ENCODE measurements around the gene EPHB3.

Gene EPHB3

DNA sequence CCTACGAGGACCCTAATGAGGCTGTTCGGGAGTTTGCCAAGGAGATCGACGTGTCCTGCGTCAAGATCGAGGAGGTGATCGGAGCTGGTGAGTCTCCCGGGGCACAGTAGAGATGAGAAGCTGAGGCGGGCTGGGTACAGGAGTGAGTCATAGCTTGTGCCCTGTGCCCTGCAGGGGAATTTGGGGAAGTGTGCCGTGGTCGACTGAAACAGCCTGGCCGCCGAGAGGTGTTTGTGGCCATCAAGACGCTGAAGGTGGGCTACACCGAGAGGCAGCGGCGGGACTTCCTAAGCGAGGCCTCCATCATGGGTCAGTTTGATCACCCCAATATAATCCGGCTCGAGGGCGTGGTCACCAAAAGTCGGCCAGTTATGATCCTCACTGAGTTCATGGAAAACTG is 17.9 kb downstream of the EPHB3 start:
- no peaks in the 10 kb centered on the region for H3K27me3 ChIP-seq (ENCODE audit: control insufficient read depth in 1 of 2, insufficient read depth in 2 of 2, low read length in 2 of 2)
- no peak overlapping the region for H3K9ac ChIP-seq (ENCODE audit: low read depth in 1 of 2, low read length in 2 of 2)
- H3K4me3 ChIP-seq (ENCODE audit: low read depth in 1 of 2, low read length in 2 of 2): no peak overlapping the region
- peaks cover 18 to 26% of the 10 kb centered on the region in 2 donors for H3K4me1 ChIP-seq (ENCODE audit: control insufficient read depth in 1 of 2, insufficient read depth in 2 of 2, low read length in 2 of 2)
- H3K27ac ChIP-seq (ENCODE audit: low read depth, low read length): no peak overlapping the region
- peaks cover 34 to 55% of the 10 kb centered on the region in 2 donors for H3K36me3 ChIP-seq (ENCODE audit: control insufficient read depth in 1 of 2, insufficient read depth in 2 of 2, low read length in 2 of 2)
- no peaks in the 10 kb centered on the region for H3K9me3 ChIP-seq (ENCODE audit: control insufficient read depth in 1 of 2, low read length in 2 of 2)

DNA sequence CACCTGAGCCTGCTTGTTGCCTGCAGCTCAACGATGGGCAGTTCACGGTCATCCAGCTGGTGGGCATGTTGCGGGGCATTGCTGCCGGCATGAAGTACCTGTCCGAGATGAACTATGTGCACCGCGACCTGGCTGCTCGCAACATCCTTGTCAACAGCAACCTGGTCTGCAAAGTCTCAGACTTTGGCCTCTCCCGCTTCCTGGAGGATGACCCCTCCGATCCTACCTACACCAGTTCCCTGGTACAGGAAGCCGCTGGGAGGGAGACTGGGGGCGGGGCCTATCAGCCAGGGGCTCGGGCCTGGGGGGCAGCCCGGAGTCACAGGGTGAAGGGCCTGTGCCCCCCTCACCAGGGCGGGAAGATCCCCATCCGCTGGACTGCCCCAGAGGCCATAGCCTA is 18.8 kb downstream of the EPHB3 start:
- Histone ChIP-seq H3K4me3 (ENCODE audit: low read depth in 1 of 2, low read length in 2 of 2) (no peak overlapping the region), H3K36me3 (ENCODE audit: control insufficient read depth in 1 of 2, insufficient read depth in 2 of 2, low read length in 2 of 2) (peaks cover 34 to 50% of the 10 kb centered on the region in 2 donors), H3K4me1 (ENCODE audit: control insufficient read depth in 1 of 2, insufficient read depth in 2 of 2, low read length in 2 of 2) (peaks cover 13 to 26% of the 10 kb centered on the region in 2 donors), H3K9me3 (ENCODE audit: control insufficient read depth in 1 of 2, low read length in 2 of 2) (no peaks in the 10 kb centered on the region), H3K27ac (ENCODE audit: low read depth, low read length) (no peak overlapping the region), H3K27me3 (ENCODE audit: control insufficient read depth in 1 of 2, insufficient read depth in 2 of 2, low read length in 2 of 2) (no peaks in the 10 kb centered on the region), H3K9ac (ENCODE audit: low read depth in 1 of 2, low read length in 2 of 2) (no peak overlapping the region)

- no peaks in the 10 kb centered on the region for H3K27me3 ChIP-seq (ENCODE audit: control insufficient read depth in 1 of 2, insufficient read depth in 2 of 2, low read length in 2 of 2)
- H3K4me3 ChIP-seq (ENCODE audit: low read depth in 1 of 2, low read length in 2 of 2): no peak overlapping the region
- peaks cover 13 to 26% of the 10 kb centered on the region in 2 donors for H3K4me1 ChIP-seq (ENCODE audit: control insufficient read depth in 1 of 2, insufficient read depth in 2 of 2, low read length in 2 of 2)
- H3K9ac ChIP-seq (ENCODE audit: low read depth in 1 of 2, low read length in 2 of 2): no peak overlapping the region
- no peak overlapping the region for H3K27ac ChIP-seq (ENCODE audit: low read depth, low read length)
- H3K36me3 ChIP-seq (ENCODE audit: control insufficient read depth in 1 of 2, insufficient read depth in 2 of 2, low read length in 2 of 2): peaks cover 26 to 43% of the 10 kb centered on the region in 2 donors
- no peaks in the 10 kb centered on the region for H3K9me3 ChIP-seq (ENCODE audit: control insufficient read depth in 1 of 2, low read length in 2 of 2)
These were observed 19.8 kb downstream of the EPHB3 start for GRCh38 chr3:184581331-184581855.

DNA sequence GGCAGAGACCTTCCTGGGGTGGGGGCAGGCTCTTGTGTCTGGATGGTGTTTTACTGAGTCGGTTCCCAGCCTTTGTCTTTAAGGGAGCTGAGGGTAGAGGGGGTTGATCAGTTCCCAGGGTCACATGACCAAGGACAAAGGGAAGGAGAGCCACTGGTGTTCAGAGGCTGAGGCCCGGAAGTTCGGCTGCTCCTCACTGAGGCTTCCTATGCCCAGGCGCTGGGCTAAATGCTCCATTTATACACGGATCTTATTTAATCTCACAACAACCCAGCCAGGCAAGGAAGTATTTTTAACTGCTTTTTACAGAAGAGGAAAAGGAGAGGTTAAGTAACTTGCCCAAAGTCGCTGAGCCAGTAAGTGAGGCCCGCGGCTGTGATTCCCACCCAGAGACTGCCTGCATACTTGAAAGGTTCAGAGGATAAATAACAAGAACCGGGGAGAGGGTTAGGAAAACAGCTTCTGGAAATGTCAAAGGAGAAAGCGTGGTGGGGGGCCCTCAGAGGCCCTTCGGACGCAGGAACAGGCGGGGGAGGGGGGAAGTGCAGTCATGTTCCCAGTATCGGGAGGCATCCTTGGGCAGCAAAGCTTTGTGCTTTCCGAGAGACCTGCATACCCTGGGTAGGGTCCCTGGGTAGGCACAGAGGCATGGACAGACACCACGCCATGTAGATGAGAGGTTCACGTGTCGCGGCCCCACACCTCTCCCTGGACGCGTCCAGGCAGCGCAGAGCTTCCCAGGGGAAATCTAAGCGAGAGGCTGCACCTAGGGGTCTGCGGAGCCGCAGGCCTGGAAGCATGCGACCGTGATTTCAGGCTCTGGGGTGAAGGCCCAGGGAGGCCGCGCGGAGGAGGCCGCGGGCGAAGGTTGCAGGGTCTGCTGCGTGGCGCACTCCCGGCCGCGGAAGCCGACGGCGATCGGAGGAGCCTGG is 21.3 kb downstream of the EPHB3 start:
- peaks cover 13 to 26% of the 10 kb centered on the region in 2 donors for H3K4me1 ChIP-seq (ENCODE audit: control insufficient read depth in 1 of 2, insufficient read depth in 2 of 2, low read length in 2 of 2)
- no peak overlapping the region for H3K9ac ChIP-seq (ENCODE audit: low read depth in 1 of 2, low read length in 2 of 2)
- peak overlapping the region; percentile 39 to 55 for H3K4me3 ChIP-seq (ENCODE audit: low read depth in 1 of 2, low read length in 2 of 2)
- no peaks in the 10 kb centered on the region for H3K9me3 ChIP-seq (ENCODE audit: control insufficient read depth in 1 of 2, low read length in 2 of 2)
- peak overlapping the region; percentile 8 for H3K27ac ChIP-seq (ENCODE audit: low read depth, low read length)
- H3K36me3 ChIP-seq (ENCODE audit: control insufficient read depth in 1 of 2, insufficient read depth in 2 of 2, low read length in 2 of 2): peaks cover 13 to 29% of the 10 kb centered on the region in 2 donors
- no peaks in the 10 kb centered on the region for H3K27me3 ChIP-seq (ENCODE audit: control insufficient read depth in 1 of 2, insufficient read depth in 2 of 2, low read length in 2 of 2)

DNA sequence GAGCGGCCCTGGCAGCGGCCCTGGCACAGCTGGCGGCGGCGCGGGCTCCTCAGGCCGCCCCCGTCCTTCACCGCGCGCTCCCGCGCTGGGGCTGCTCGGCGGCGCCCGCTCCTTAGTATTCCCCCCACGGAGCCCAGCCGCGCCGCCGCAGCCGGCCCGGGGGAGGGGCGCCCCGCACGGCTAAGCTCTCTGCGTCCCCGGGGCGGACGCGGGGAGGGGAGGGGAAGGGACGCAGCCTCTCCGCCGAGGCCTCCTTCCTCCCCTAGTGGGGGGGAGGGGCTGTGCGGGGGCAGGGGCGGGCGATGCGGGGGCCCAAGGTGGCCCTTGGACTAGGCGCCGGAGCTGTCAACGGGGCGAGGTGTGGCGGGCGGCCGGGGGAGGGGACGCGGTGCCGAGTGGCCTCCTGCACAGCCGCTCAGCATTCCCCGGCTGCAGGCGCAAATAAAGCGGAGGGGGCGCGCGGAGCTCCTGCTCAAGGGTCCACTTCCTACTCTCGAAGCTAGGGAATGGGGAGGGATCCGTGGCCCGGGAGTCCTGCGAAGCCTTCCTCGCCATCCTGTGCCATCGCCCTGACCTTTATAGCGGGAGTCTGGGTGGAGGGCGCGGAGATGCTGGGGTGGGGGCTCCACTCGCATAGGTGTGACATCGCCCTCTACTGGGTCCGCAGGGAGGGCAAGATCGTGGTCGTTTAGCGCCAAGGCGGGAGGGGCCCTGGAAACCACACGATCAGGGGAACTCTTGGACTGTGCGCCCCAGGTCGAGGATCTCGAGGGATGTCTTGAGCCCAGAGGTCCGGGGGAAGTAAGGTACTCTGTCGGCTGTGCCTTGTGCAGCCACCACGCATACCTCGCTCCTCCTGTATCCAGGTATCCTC is 22.2 kb downstream of the EPHB3 start:
- H3K36me3 ChIP-seq (ENCODE audit: control insufficient read depth in 1 of 2, insufficient read depth in 2 of 2, low read length in 2 of 2): peaks cover 13 to 21% of the 10 kb centered on the region in 2 donors
- H3K9ac ChIP-seq (ENCODE audit: low read depth in 1 of 2, low read length in 2 of 2): no peak overlapping the region
- no peaks in the 10 kb centered on the region for H3K27me3 ChIP-seq (ENCODE audit: control insufficient read depth in 1 of 2, insufficient read depth in 2 of 2, low read length in 2 of 2)
- H3K4me3 ChIP-seq (ENCODE audit: low read depth in 1 of 2, low read length in 2 of 2): peak overlapping the region in 1 of 2 donors; percentile 55
- H3K9me3 ChIP-seq (ENCODE audit: control insufficient read depth in 1 of 2, low read length in 2 of 2): no peaks in the 10 kb centered on the region
- H3K27ac ChIP-seq (ENCODE audit: low read depth, low read length): peak overlapping the region; percentile 8
- H3K4me1 ChIP-seq (ENCODE audit: control insufficient read depth in 1 of 2, insufficient read depth in 2 of 2, low read length in 2 of 2): peaks cover 13 to 26% of the 10 kb centered on the region in 2 donors

DNA sequence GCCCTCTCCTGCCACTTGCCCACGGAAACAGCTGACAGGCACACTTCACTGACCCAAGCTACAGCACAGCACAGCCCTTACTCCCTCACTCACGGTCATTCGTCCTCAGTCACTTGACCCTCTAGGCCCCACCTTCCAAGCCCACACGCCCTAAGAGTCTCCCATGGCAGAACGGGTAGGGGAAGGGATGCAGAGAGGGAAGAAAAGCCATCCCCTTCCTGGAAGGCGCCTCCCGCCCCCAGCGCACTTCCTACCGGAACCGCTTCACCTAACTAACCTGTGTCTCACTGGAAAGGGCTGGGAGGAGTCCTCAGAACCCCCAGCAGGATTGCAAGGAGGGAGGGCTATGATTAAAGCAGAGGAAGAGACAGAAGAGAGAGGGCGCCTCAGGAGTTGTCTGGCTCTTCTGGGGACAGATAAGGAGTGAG is 22.9 kb downstream of the EPHB3 start:
- Histone ChIP-seq H3K9ac (ENCODE audit: low read depth in 1 of 2, low read length in 2 of 2) (no peak overlapping the region), H3K4me1 (ENCODE audit: control insufficient read depth in 1 of 2, insufficient read depth in 2 of 2, low read length in 2 of 2) (peaks cover 13 to 26% of the 10 kb centered on the region in 2 donors), H3K4me3 (ENCODE audit: low read depth in 1 of 2, low read length in 2 of 2) (no peak overlapping the region), H3K27ac (ENCODE audit: low read depth, low read length) (no peak overlapping the region), H3K27me3 (ENCODE audit: control insufficient read depth in 1 of 2, insufficient read depth in 2 of 2, low read length in 2 of 2) (no peaks in the 10 kb centered on the region), H3K9me3 (ENCODE audit: control insufficient read depth in 1 of 2, low read length in 2 of 2) (no peaks in the 10 kb centered on the region), H3K36me3 (ENCODE audit: control insufficient read depth in 1 of 2, insufficient read depth in 2 of 2, low read length in 2 of 2) (peaks cover 10 to 14% of the 10 kb centered on the region in 2 donors)

GRCh38 chr3:184585545-184585944 is 24.0 kb downstream of the EPHB3 start:
- peaks cover 0 to 3% of the 10 kb centered on the region in 2 donors for H3K36me3 ChIP-seq (ENCODE audit: control insufficient read depth in 1 of 2, insufficient read depth in 2 of 2, low read length in 2 of 2)
- H3K27me3 ChIP-seq (ENCODE audit: control insufficient read depth in 1 of 2, insufficient read depth in 2 of 2, low read length in 2 of 2): no peaks in the 10 kb centered on the region

GRCh38 chr3:184586851-184587250 is 25.3 kb downstream of the EPHB3 start:
- H3K4me1 ChIP-seq (ENCODE audit: control insufficient read depth in 1 of 2, insufficient read depth in 2 of 2, low read length in 2 of 2): peaks cover 9 to 21% of the 10 kb centered on the region in 2 donors
- no peaks in the 10 kb centered on the region for H3K36me3 ChIP-seq (ENCODE audit: control insufficient read depth in 1 of 2, insufficient read depth in 2 of 2, low read length in 2 of 2)

More at GRCh38 chr3:184585545-184585944, 24.0 kb downstream of the EPHB3 start:
- Histone ChIP-seq H3K9me3 (ENCODE audit: control insufficient read depth in 1 of 2, low read length in 2 of 2) (no peaks in the 10 kb centered on the region), H3K9ac (ENCODE audit: low read depth in 1 of 2, low read length in 2 of 2) (no peak overlapping the region), H3K4me1 (ENCODE audit: control insufficient read depth in 1 of 2, insufficient read depth in 2 of 2, low read length in 2 of 2) (peaks cover 13 to 26% of the 10 kb centered on the region in 2 donors), H3K4me3 (ENCODE audit: low read depth in 1 of 2, low read length in 2 of 2) (no peak overlapping the region), H3K27ac (ENCODE audit: low read depth, low read length) (no peak overlapping the region)

GRCh38 chr3:184588776-184589175 is 27.2 kb downstream of the EPHB3 start:
- H3K27me3 ChIP-seq (ENCODE audit: control insufficient read depth in 1 of 2, insufficient read depth in 2 of 2, low read length in 2 of 2): no peaks in the 10 kb centered on the region
- no peak overlapping the region for H3K9ac ChIP-seq (ENCODE audit: low read depth in 1 of 2, low read length in 2 of 2)
- H3K4me1 ChIP-seq (ENCODE audit: control insufficient read depth in 1 of 2, insufficient read depth in 2 of 2, low read length in 2 of 2): peaks cover 0 to 6% of the 10 kb centered on the region in 2 donors
- no peak overlapping the region for H3K4me3 ChIP-seq (ENCODE audit: low read depth in 1 of 2, low read length in 2 of 2)
- no peaks in the 10 kb centered on the region for H3K9me3 ChIP-seq (ENCODE audit: control insufficient read depth in 1 of 2, low read length in 2 of 2)
- no peak overlapping the region for H3K27ac ChIP-seq (ENCODE audit: low read depth, low read length)
- no peaks in the 10 kb centered on the region for H3K36me3 ChIP-seq (ENCODE audit: control insufficient read depth in 1 of 2, insufficient read depth in 2 of 2, low read length in 2 of 2)

More at GRCh38 chr3:184586851-184587250, 25.3 kb downstream of the EPHB3 start:
- Histone ChIP-seq H3K4me3 (ENCODE audit: low read depth in 1 of 2, low read length in 2 of 2) (no peak overlapping the region), H3K9me3 (ENCODE audit: control insufficient read depth in 1 of 2, low read length in 2 of 2) (no peaks in the 10 kb centered on the region), H3K27ac (ENCODE audit: low read depth, low read length) (no peak overlapping the region), H3K27me3 (ENCODE audit: control insufficient read depth in 1 of 2, insufficient read depth in 2 of 2, low read length in 2 of 2) (no peaks in the 10 kb centered on the region), H3K9ac (ENCODE audit: low read depth in 1 of 2, low read length in 2 of 2) (no peak overlapping the region)
